Panc1 (cell line): ENCODE results near the gene COPRS. TPM values are rescaled to one million over a fixed set of nuclear protein-coding genes. Genes with fewer than 3 reads are reported as not detected.
"Not testable (repeated sequence)": the region's sequence is repeated elsewhere in the genome, so short reads cannot be mapped to it uniquely, and the experiment has no call there.

Experiments used
- ATAC-seq: fragments of 200-7000 bp; cut with Tn5 transposase; 2 replicates; pipeline ENCODE4 v1.9.1; 2020; ENCODE audit warnings: mild to moderate bottlenecking, moderate library complexity
- BruUV-seq: library from RNA; stranded (reverse); fragments of 400-500 nt; replicated peaks from 2 replicates; lab custom pipeline; 2021; lab: Mats Ljungman, UMichigan
- CTCF ChIA-PET: fragments of 300-600 bp; sonication (Branson Sonifier 250); formaldehyde crosslinking; loops from one replicate; lab custom pipeline; 2022; ENCODE audit warnings: antibody characterized with exemption; lab: Charles Lee
- POLR2A ChIA-PET: fragments of 300-600 bp; sonication (Branson Sonifier 250); formaldehyde crosslinking; loops from one replicate; lab custom pipeline; 2022; ENCODE audit warnings: antibody characterized with exemption; lab: Charles Lee
- DNase-seq: peaks from one replicate; pipeline ENCODE4 v3.0.0-alpha.2; 2010; ENCODE audit warnings: low read depth, low spot score
- H3K27ac ChIP-seq: 2 replicates; pipeline ENCODE4 v1.5.1; 2011; ENCODE audit warnings: mild to moderate bottlenecking, low read length, inconsistent platforms
- H3K27me3 ChIP-seq: fragments of 200-500 bp; sonication (Bioruptor generic); 2 replicates; pipeline ENCODE4 v1.6.0; 2014; ENCODE audit warnings: low read length, inconsistent platforms; ENCODE audit not compliant: control insufficient read depth, insufficient read depth
- H3K36me3 ChIP-seq: fragments of 200-500 bp; sonication (Bioruptor generic); 2 replicates; pipeline ENCODE4 v1.5.1; 2014; ENCODE audit warnings: inconsistent platforms, mild to moderate bottlenecking, low read length, moderate library complexity; ENCODE audit not compliant: control insufficient read depth, insufficient read depth
- H3K4me1 ChIP-seq: 2 replicates; pipeline ENCODE4 v1.5.1; 2011; ENCODE audit warnings: inconsistent platforms, mild to moderate bottlenecking, low read length, moderate library complexity; ENCODE audit not compliant: control insufficient read depth, insufficient read depth
- H3K4me3 ChIP-seq, 2 experiments: 2 replicates each; pipeline ENCODE4 v1.5.1; 2011 to 2012; ENCODE audit warnings: low read depth in 2 of 2, low read length in 2 of 2, mild to moderate bottlenecking in 2 of 2, inconsistent platforms in 1 of 2, moderate library complexity in 1 of 2
- H3K9me3 ChIP-seq: fragments of 200-500 bp; sonication (Bioruptor generic); 2 replicates; pipeline ENCODE4 v1.5.1; 2014; ENCODE audit warnings: low read depth, mild to moderate bottlenecking, inconsistent platforms, low read length, moderate library complexity; ENCODE audit not compliant: control insufficient read depth, insufficient read depth
- CTCF ChIP-seq: fragments of 450-650 bp; IDR thresholded peaks from 2 replicates; pipeline ENCODE4 v1.5.1; 2017; ENCODE audit warnings: mild to moderate bottlenecking
- POLR2AphosphoS5 ChIP-seq: IDR thresholded peaks from 2 replicates; pipeline ENCODE4 v1.6.1; 2012; ENCODE audit warnings: mild to moderate bottlenecking, low read depth, low read length, moderate library complexity
- SIN3A ChIP-seq: IDR thresholded peaks from 2 replicates; pipeline ENCODE4 v1.6.1; 2012; ENCODE audit warnings: low read depth, mild to moderate bottlenecking, low read length, moderate library complexity, borderline replicate concordance; ENCODE audit not compliant: insufficient read depth
- TCF7L2 ChIP-seq: IDR thresholded peaks from 2 replicates; pipeline ENCODE4 v1.6.1; 2011; ENCODE audit warnings: mild to moderate bottlenecking, low read depth, low read length, inconsistent platforms
- in situ Hi-C: cut with HindIII; loops from 2 replicates; pipeline ENCODE4 v1.10.0; 2016; ENCODE audit warnings: low sequenced_read_pairs, low pct_unique_long_range_greater_than_20kb
- intact Hi-C: fragments of 100-400 bp; cut with micrococcal nuclease; formaldehyde crosslinking; loops from one replicate; pipeline ENCODE4 v1.10.0; 2022; ENCODE audit not compliant: unreplicated experiment
- total RNA-seq: library from RNA; stranded (reverse); gene quantifications from one replicate; pipeline ENCODE4 v1.2.1, GENCODE V29; 2021; ENCODE audit not compliant: unreplicated experiment
- TF ChIP-seq, protein P1 (sequence below), 2 experiments: IDR thresholded peaks; 2 replicates each; pipeline ENCODE4 v1.6.1; 2011 to 2012; ENCODE audit warnings: low read depth in 2 of 2, control low read depth in 1 of 2, low read length in 1 of 2, mild to moderate bottlenecking in 1 of 2, moderate library complexity in 1 of 2; ENCODE audit not compliant: insufficient read depth in 1 of 2

Gene COPRS
- total RNA-seq, 1 experiment from 2014 or later = 152 TPM

DNA sequence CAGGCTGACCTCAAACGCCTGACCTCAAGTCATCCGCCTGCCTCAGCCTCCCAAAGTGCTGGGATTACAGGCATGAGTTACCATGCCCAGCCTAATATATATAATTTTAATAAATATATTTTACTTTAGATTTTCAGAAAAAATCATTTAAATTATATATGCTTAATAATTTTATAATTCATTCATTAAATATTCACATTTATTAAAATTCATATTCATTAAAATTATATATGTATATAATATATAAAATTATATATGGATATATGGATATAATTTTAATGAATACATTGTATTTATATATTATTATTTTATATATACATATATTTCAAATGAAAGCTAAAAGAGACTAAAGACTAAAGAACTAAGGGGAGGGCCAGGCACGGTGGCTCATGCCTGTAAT is 29.4 kb downstream of the COPRS start:
- TF ChIP-seq, protein P1, sequence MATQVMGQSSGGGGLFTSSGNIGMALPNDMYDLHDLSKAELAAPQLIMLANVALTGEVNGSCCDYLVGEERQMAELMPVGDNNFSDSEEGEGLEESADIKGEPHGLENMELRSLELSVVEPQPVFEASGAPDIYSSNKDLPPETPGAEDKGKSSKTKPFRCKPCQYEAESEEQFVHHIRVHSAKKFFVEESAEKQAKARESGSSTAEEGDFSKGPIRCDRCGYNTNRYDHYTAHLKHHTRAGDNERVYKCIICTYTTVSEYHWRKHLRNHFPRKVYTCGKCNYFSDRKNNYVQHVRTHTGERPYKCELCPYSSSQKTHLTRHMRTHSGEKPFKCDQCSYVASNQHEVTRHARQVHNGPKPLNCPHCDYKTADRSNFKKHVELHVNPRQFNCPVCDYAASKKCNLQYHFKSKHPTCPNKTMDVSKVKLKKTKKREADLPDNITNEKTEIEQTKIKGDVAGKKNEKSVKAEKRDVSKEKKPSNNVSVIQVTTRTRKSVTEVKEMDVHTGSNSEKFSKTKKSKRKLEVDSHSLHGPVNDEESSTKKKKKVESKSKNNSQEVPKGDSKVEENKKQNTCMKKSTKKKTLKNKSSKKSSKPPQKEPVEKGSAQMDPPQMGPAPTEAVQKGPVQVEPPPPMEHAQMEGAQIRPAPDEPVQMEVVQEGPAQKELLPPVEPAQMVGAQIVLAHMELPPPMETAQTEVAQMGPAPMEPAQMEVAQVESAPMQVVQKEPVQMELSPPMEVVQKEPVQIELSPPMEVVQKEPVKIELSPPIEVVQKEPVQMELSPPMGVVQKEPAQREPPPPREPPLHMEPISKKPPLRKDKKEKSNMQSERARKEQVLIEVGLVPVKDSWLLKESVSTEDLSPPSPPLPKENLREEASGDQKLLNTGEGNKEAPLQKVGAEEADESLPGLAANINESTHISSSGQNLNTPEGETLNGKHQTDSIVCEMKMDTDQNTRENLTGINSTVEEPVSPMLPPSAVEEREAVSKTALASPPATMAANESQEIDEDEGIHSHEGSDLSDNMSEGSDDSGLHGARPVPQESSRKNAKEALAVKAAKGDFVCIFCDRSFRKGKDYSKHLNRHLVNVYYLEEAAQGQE (IDR thresholded peaks at IDR 0.05; ENCODE audit: insufficient read depth in 1 of 2, low read depth in 2 of 2, low read length in 1 of 2) = no peak
- TF ChIP-seq CTCF (no peak), TCF7L2 (no peak), POLR2AphosphoS5 (no peak), SIN3A (no peak)
- peaks cover 2% of the 10 kb centered on the region for H3K4me1 ChIP-seq
- DNase-seq (no peak), ATAC-seq (no peak)
- H3K27ac ChIP-seq = no peak overlapping the region
- H3K4me3 ChIP-seq = no peak overlapping the region
- H3K36me3 ChIP-seq = no peaks in the 10 kb centered on the region
- H3K27me3 ChIP-seq = no peaks in the 10 kb centered on the region
- in situ Hi-C loops (no loop called here), intact Hi-C loops (no loop called here)
- H3K9me3 ChIP-seq = no peaks in the 10 kb centered on the region
- BruUV-seq = no TSS peak
- POLR2A ChIA-PET = no interaction called here
- CTCF ChIA-PET = no interaction called here

GRCh38 chr17:31828955-31829354 is 30.1 kb downstream of the COPRS start:
- H3K9me3 ChIP-seq, in situ Hi-C loops, CTCF ChIA-PET, H3K4me1 ChIP-seq, H3K27me3 ChIP-seq, ATAC-seq, H3K27ac ChIP-seq, POLR2A ChIA-PET, H3K4me3 ChIP-seq, DNase-seq, BruUV-seq, intact Hi-C loops, H3K36me3 ChIP-seq: not testable (repeated sequence)

DNA sequence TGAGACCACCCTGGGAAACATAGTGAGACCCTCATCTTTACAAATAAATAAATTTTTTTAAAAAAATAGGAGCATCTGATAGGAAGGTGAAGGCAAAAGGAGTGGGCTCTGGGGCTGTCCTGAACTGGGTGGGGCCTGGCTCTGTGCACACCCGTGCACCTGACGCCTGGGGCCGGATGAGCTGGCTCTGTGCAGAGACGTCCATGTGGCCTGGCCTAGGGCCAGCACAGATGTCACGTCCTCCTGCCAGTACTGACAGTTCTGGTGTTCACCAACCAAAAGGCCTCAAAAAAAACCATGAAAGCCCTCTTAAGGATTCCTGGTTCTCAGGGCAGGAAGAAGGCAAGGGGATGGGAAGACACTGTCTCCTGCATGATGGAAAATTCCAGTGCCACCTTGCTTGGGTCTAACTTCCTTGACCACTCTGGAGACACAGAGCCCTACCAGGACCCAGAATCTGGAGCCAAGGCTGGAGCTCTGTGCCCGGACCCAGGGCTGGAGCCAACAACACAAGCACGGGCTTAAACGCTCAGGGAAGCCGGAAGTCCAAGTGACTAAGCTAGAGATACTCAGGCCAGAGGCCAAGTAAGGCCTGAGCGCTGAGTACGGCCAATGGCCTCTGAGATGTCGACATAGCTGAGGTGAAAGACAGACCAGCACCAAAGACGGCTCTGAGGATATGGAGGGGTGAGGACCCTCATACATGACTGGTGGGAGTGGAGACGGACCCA is 32.9 kb downstream of the COPRS start:
- H3K9me3 ChIP-seq = no peaks in the 10 kb centered on the region
- ChIA-PET POLR2A (interaction anchor here (0.6 kb wide), 1 partner anchor 285 kb away, joined by 6 read pairs; no protein-coding TSS in a partner anchor), CTCF (no interaction called here)
- no TSS peak for BruUV-seq
- in situ Hi-C loops = no loop called here
- ATAC-seq (peak; percentile 58; the same call in 1 of the 2 replicates), DNase-seq (no peak)
- peaks cover 3% of the 10 kb centered on the region for H3K4me1 ChIP-seq
- TF ChIP-seq, protein P1 (IDR thresholded peaks at IDR 0.05; ENCODE audit: insufficient read depth in 1 of 2, low read depth in 2 of 2, low read length in 1 of 2) = no peak
- TF ChIP-seq TCF7L2 (no peak), CTCF (no peak), SIN3A (no peak), POLR2AphosphoS5 (no peak)
- no peaks in the 10 kb centered on the region for H3K27me3 ChIP-seq
- H3K4me3 ChIP-seq = no peak overlapping the region
- H3K27ac ChIP-seq = no peak overlapping the region
- intact Hi-C loops = no loop called here
- H3K36me3 ChIP-seq = no peaks in the 10 kb centered on the region
